Esophagus muscularis mucosa (tissue), 4 donors: ENCODE data around the gene AFG1L. TPM values are rescaled to one million over a fixed set of nuclear protein-coding genes. Genes with fewer than 3 reads are reported as not detected.
"Not testable (repeated sequence)": the region's sequence is repeated elsewhere in the genome, so short reads cannot be mapped to it uniquely, and the experiment has no call there.

Experiments
- DNase-seq: peaks from one replicate; pipeline ENCODE4 v3.0.0-alpha.2; 2017; ENCODE audit errors: extremely low spot score
- H3K27ac ChIP-seq, 4 donors: fragments of 200-600 bp; sonication (generic); replicated peaks in 1 of 4; 1 replicate in 3 of 4; 2 replicates in 1 of 4; pipeline ENCODE4 v1.5.1; 2016 to 2019; ENCODE audit warnings: mild to moderate bottlenecking in 1 of 4
- H3K27me3 ChIP-seq, 4 donors: fragments of 200-600 bp; sonication (generic); one replicate each; pipeline versions ENCODE4 v1.5.1 to v1.6.0; 2016 to 2019
- H3K36me3 ChIP-seq, 4 donors: fragments of 200-600 bp; sonication (generic); one replicate each; pipeline ENCODE4 v1.5.1; 2016 to 2019
- H3K4me1 ChIP-seq, 4 donors: fragments of 200-600 bp; sonication (generic); one replicate each; pipeline ENCODE4 v1.5.1; 2016 to 2019
- H3K4me3 ChIP-seq, 4 donors: fragments of 200-600 bp; sonication (generic); 1 replicate in 2 of 4; 2 replicates in 2 of 4; pipeline ENCODE4 v1.5.1; 2016 to 2019; ENCODE audit warnings: mild to moderate bottlenecking in 4 of 4, moderate library complexity in 1 of 4
- H3K9me3 ChIP-seq, 4 donors: fragments of 200-600 bp; sonication (generic); 1 replicate in 3 of 4; 2 replicates in 1 of 4; pipeline ENCODE4 v1.5.1; 2016 to 2019
- CTCF ChIP-seq, 3 experiments: fragments of 200-600 bp in 2 of 3; fragments of 450-650 bp in 1 of 3; sonication (generic) in 2 of 3; IDR thresholded peaks; one replicate each; pipeline ENCODE4 v1.5.1; 2017 to 2019; ENCODE audit warnings: antibody characterized with exemption in 3 of 3, mild to moderate bottlenecking in 2 of 3, moderate library complexity in 1 of 3
- EP300 ChIP-seq: sonication (generic); formaldehyde crosslinking; IDR thresholded peaks from one replicate; pipeline ENCODE4 v1.6.1; 2017; ENCODE audit warnings: antibody characterized with exemption
- POLR2A ChIP-seq: fragments of 450-650 bp; IDR thresholded peaks from one replicate; pipeline ENCODE4 v1.6.1; 2017; ENCODE audit warnings: antibody characterized with exemption, moderate library complexity, mild to moderate bottlenecking, low read depth
- POLR2AphosphoS5 ChIP-seq, 2 donors: sonication (generic); formaldehyde crosslinking; IDR thresholded peaks; one replicate each; pipeline ENCODE4 v1.6.1; 2017; ENCODE audit warnings: antibody characterized with exemption in 2 of 2
- WGBS: methylation state at CpG from one replicate; pipeline ENCODE4 v1.1.5; 2018; 5-methylcytosine and 5-hydroxymethylcytosine counted together
- intact Hi-C: fragments of 100-400 bp; cut with DNase I; formaldehyde crosslinking; loops from one replicate; pipeline ENCODE4 v1.15.1; 2023
- total RNA-seq, 4 donors: library from RNA; depleted of rRNA; stranded (reverse); fragments of >200 nt; gene quantifications; one replicate each; pipeline versions ENCODE4 v1.1.0 to v1.2.1, GENCODE V29; 2016

Gene AFG1L
- total RNA-seq, 4 donors from 2014 or later, result 1.5 to 5.4 (median 3.3) TPM

- Histone ChIP-seq H3K27me3 (no peaks in the 10 kb centered on the region), H3K9me3 (no peaks in the 10 kb centered on the region), H3K4me1 (no peaks in the 10 kb centered on the region), H3K4me3 (no peak overlapping the region), H3K36me3 (no peaks in the 10 kb centered on the region), H3K27ac (no peak overlapping the region)
- intact Hi-C loops, result no loop called here
- no peak for DNase-seq
- 75% methylated on average over 1 of the region's 1 CpG for WGBS
- TF ChIP-seq POLR2A (no peak), CTCF (IDR thresholded peaks at IDR 0.05) (no peak), POLR2AphosphoS5 (IDR thresholded peaks at IDR 0.05) (no peak), EP300 (no peak)
Observed at GRCh38 chr6:108531332-108531731, 236.5 kb downstream of the AFG1L start.

DNA sequence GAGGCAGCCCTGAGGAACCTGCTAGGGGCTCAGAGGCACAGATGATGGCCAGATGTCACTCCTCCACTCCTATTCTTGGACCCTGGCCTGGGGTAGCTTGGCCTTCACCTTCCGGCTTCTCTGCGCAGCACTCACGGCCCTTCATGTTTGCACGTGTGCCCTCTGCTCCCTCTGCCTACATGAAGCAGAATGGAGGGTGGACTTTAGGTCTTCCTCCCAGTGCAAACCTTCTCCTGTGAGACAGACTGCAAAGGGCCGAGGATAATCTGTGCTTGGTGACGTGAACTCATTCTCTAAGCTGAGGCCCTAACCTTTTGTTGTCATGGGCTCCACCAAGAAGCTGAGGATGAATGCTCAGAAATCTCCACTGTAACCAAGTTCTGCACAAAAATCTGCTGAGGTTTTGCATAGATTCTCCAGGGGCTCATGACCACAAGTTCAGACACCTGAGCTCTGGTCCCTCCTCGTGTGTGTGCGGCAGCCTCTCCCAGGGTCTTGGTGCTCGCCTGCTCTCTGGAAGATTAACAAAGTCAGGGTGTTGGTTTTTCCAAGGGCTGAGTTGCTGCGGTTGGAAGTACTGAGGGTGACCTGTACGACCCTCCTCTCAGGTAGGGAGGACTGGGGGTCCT lies 240.4 kb downstream of the AFG1L start:
- H3K4me3 ChIP-seq, result no peak overlapping the region

DNA sequence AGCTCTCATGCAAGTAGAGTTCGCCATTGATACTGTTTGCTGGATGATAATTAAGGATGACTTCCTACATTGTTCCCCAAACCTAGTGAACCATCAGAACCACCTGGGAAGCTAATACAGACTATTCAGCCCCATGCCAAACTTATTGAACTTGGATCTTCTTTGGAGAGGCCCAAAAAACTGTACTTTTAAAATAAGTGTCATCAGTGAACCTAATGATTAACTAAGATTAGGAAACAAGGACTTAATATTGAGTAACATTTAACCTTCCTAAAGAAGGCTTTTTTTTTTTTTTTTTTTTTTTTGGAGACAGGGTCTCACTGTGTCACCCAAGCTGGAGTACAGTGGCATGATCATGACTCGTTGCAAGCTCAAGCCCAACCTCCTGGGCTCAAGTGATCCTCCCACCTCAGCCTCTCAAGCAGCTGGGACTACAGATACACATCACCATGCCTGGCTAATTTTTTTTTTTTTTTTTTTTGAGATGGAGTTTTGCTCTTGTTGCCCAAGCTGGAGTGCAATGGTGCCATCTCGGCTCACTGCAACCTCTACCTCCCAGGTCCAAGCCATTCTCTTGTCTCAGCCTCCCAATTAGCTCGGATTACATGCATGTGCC lies 241.2 kb downstream of the AFG1L start:
- H3K27me3 ChIP-seq, H3K4me1 ChIP-seq, intact Hi-C loops, H3K36me3 ChIP-seq, H3K27ac ChIP-seq, H3K9me3 ChIP-seq, DNase-seq, H3K4me3 ChIP-seq: not testable (repeated sequence)
- 94% methylated on average over 4 of the region's 4 CpGs for WGBS

More for the DNA sequence above, 240.4 kb downstream of the AFG1L start:
- H3K9me3 ChIP-seq, result no peaks in the 10 kb centered on the region
- H3K27ac ChIP-seq, result no peak overlapping the region
- TF ChIP-seq CTCF (IDR thresholded peaks at IDR 0.05), result no peak
- no peak for TF ChIP-seq EP300
- no peak for TF ChIP-seq POLR2AphosphoS5 (IDR thresholded peaks at IDR 0.05)
- no peak for TF ChIP-seq POLR2A
- WGBS, result 92% methylated on average over 10 of the region's 11 CpGs
- no peak for DNase-seq
- H3K4me1 ChIP-seq, result no peaks in the 10 kb centered on the region
- no peaks in the 10 kb centered on the region for H3K36me3 ChIP-seq
- H3K27me3 ChIP-seq, result no peaks in the 10 kb centered on the region
- intact Hi-C loops, result no loop called here

DNA sequence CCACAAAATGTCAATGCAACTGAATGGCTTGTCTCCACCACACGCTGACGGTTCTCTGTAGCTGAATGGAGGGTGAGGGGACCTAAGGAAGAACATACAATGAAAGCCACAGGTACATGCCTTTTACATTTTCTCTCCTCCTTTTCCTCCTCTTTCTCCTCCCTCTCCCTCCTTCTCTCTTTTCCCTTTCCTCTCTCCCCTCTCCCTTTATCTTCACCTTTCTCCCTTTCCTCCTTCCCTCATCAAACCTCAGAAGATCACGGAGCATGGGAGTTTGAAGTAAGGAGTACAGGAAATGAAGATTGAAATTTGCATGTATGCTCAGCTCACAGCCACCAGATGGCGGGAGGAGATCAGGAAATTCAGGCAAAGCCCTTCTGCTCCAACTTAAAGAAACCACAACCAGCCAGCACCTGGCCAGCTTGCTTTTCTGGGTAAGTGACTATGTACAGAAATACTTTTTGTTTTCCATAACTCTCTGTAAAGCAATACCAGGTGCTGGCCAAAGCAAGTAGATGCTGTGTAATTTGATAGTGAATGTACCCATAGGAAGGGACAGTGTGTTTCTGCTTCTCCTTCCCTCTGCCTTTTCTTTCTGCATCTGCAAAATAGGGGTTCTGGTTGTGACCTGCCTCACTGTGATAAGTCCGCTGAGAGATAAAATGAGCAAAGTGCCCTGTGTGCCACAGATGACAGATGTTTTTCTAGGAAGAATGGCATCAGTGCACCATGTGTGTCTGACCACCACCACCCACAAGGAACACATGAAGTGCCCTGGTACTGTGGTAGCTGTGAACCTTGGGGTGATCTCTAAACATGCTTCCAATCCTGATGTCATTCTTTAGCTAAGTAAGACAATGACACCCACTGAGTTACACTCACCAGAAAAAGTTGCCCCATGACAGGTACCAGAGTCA lies 247.2 kb downstream of the AFG1L start:
- Histone ChIP-seq H3K9me3 (no peaks in the 10 kb centered on the region), H3K27me3 (no peaks in the 10 kb centered on the region), H3K4me3 (no peak overlapping the region), H3K36me3 (no peaks in the 10 kb centered on the region), H3K27ac (no peak overlapping the region), H3K4me1 (peaks cover 4 to 30% (median 23%) of the 10 kb centered on the region in 4 donors)
- no peak for DNase-seq
- 21% methylated on average over 5 of the region's 5 CpGs for WGBS
- intact Hi-C loops, result loop anchor here (1.0 to 5.0 kb wide), 4 partner anchors 241 to 530 kb away; no protein-coding TSS in a partner anchor
- TF ChIP-seq POLR2AphosphoS5 (IDR thresholded peaks at IDR 0.05) (peak; percentile 35 to 70), POLR2A (no peak), CTCF (IDR thresholded peaks at IDR 0.05) (peak; percentile 82 to 90 (median 89)), EP300 (no peak)
